ENCODE data around the gene ACTN4.
A peak's percentile ranks its signal among the peaks of the same experiment; 100 is the strongest.

The ACTN4 gene

GRCh38 chr19:38650172-38650775, 2.8 kb downstream of the ACTN4 start:
- DNase-seq = no peak
- Histone ChIP-seq H3K27me3 (replicated peaks; ENCODE audit: control insufficient read depth, insufficient read depth, low read length, poor library complexity, severe bottlenecking) (no peaks in the 10 kb centered on the region), H3K4me3 (ENCODE audit: insufficient read depth, low read depth, low read length, poor library complexity, severe bottlenecking) (no peak overlapping the region), H3K4me1 (ENCODE audit: control insufficient read depth, insufficient read depth, low read length, poor library complexity, severe bottlenecking) (peaks cover 25% of the 10 kb centered on the region), H3K27ac (ENCODE audit: insufficient read depth, low read length, poor library complexity, severe bottlenecking) (no peak overlapping the region), H3K36me3 (ENCODE audit: control insufficient read depth, insufficient read depth, low read length) (no peaks in the 10 kb centered on the region), H3K9me3 (ENCODE audit: control insufficient read depth, low read length) (no peaks in the 10 kb centered on the region)

- H3K9me3 ChIP-seq (ENCODE audit: control insufficient read depth, low read length) = no peaks in the 10 kb centered on the region
- H3K36me3 ChIP-seq (ENCODE audit: control insufficient read depth, insufficient read depth, low read length) = no peaks in the 10 kb centered on the region
- no peak overlapping the region for H3K4me3 ChIP-seq (ENCODE audit: insufficient read depth, low read depth, low read length, poor library complexity, severe bottlenecking)
- peaks cover 33% of the 10 kb centered on the region for H3K4me1 ChIP-seq (ENCODE audit: control insufficient read depth, insufficient read depth, low read length, poor library complexity, severe bottlenecking)
- DNase-seq = no peak
- H3K27ac ChIP-seq (ENCODE audit: insufficient read depth, low read length, poor library complexity, severe bottlenecking) = no peak overlapping the region
- no peaks in the 10 kb centered on the region for H3K27me3 ChIP-seq (replicated peaks; ENCODE audit: control insufficient read depth, insufficient read depth, low read length, poor library complexity, severe bottlenecking)
Measured at GRCh38 chr19:38650911-38651584, 3.6 kb downstream of the ACTN4 start.

GRCh38 chr19:38653028-38653571, 5.7 kb downstream of the ACTN4 start:
- DNase-seq = no peak
- H3K27ac ChIP-seq (ENCODE audit: insufficient read depth, low read length, poor library complexity, severe bottlenecking) = no peak overlapping the region
- no peak overlapping the region for H3K4me3 ChIP-seq (ENCODE audit: insufficient read depth, low read depth, low read length, poor library complexity, severe bottlenecking)
- H3K9me3 ChIP-seq (ENCODE audit: control insufficient read depth, low read length) = no peaks in the 10 kb centered on the region
- no peaks in the 10 kb centered on the region for H3K27me3 ChIP-seq (replicated peaks; ENCODE audit: control insufficient read depth, insufficient read depth, low read length, poor library complexity, severe bottlenecking)
- no peaks in the 10 kb centered on the region for H3K36me3 ChIP-seq (ENCODE audit: control insufficient read depth, insufficient read depth, low read length)
- H3K4me1 ChIP-seq (ENCODE audit: control insufficient read depth, insufficient read depth, low read length, poor library complexity, severe bottlenecking) = peaks cover 52% of the 10 kb centered on the region

GRCh38 chr19:38654628-38655055, 7.2 kb downstream of the ACTN4 start:
- Histone ChIP-seq H3K9me3 (ENCODE audit: control insufficient read depth, low read length) (no peaks in the 10 kb centered on the region), H3K4me3 (ENCODE audit: insufficient read depth, low read depth, low read length, poor library complexity, severe bottlenecking) (no peak overlapping the region), H3K27me3 (replicated peaks; ENCODE audit: control insufficient read depth, insufficient read depth, low read length, poor library complexity, severe bottlenecking) (no peaks in the 10 kb centered on the region), H3K36me3 (ENCODE audit: control insufficient read depth, insufficient read depth, low read length) (no peaks in the 10 kb centered on the region), H3K27ac (ENCODE audit: insufficient read depth, low read length, poor library complexity, severe bottlenecking) (no peak overlapping the region), H3K4me1 (ENCODE audit: control insufficient read depth, insufficient read depth, low read length, poor library complexity, severe bottlenecking) (peaks cover 48% of the 10 kb centered on the region)
- no peak for DNase-seq

GRCh38 chr19:38655148-38655824, 7.8 kb downstream of the ACTN4 start:
- no peak for DNase-seq
- no peak overlapping the region for H3K4me3 ChIP-seq (ENCODE audit: insufficient read depth, low read depth, low read length, poor library complexity, severe bottlenecking)
- no peaks in the 10 kb centered on the region for H3K36me3 ChIP-seq (ENCODE audit: control insufficient read depth, insufficient read depth, low read length)
- peaks cover 42% of the 10 kb centered on the region for H3K4me1 ChIP-seq (ENCODE audit: control insufficient read depth, insufficient read depth, low read length, poor library complexity, severe bottlenecking)
- H3K27ac ChIP-seq (ENCODE audit: insufficient read depth, low read length, poor library complexity, severe bottlenecking) = no peak overlapping the region
- H3K9me3 ChIP-seq (ENCODE audit: control insufficient read depth, low read length) = no peaks in the 10 kb centered on the region
- H3K27me3 ChIP-seq (replicated peaks; ENCODE audit: control insufficient read depth, insufficient read depth, low read length, poor library complexity, severe bottlenecking) = no peaks in the 10 kb centered on the region

GRCh38 chr19:38656171-38656981, 8.9 kb downstream of the ACTN4 start:
- Histone ChIP-seq H3K4me1 (ENCODE audit: control insufficient read depth, insufficient read depth, low read length, poor library complexity, severe bottlenecking) (peaks cover 40% of the 10 kb centered on the region), H3K27ac (ENCODE audit: insufficient read depth, low read length, poor library complexity, severe bottlenecking) (peak overlapping the region; percentile 57), H3K9me3 (ENCODE audit: control insufficient read depth, low read length) (no peaks in the 10 kb centered on the region), H3K4me3 (ENCODE audit: insufficient read depth, low read depth, low read length, poor library complexity, severe bottlenecking) (no peak overlapping the region), H3K27me3 (replicated peaks; ENCODE audit: control insufficient read depth, insufficient read depth, low read length, poor library complexity, severe bottlenecking) (no peaks in the 10 kb centered on the region), H3K36me3 (ENCODE audit: control insufficient read depth, insufficient read depth, low read length) (no peaks in the 10 kb centered on the region)
- DNase-seq = peak in 2 of 3 donors; percentile 30 to 51

- Histone ChIP-seq H3K4me3 (ENCODE audit: insufficient read depth, low read depth, low read length, poor library complexity, severe bottlenecking) (no peak overlapping the region), H3K4me1 (ENCODE audit: control insufficient read depth, insufficient read depth, low read length, poor library complexity, severe bottlenecking) (peaks cover 40% of the 10 kb centered on the region), H3K36me3 (ENCODE audit: control insufficient read depth, insufficient read depth, low read length) (no peaks in the 10 kb centered on the region), H3K9me3 (ENCODE audit: control insufficient read depth, low read length) (no peaks in the 10 kb centered on the region), H3K27me3 (replicated peaks; ENCODE audit: control insufficient read depth, insufficient read depth, low read length, poor library complexity, severe bottlenecking) (no peaks in the 10 kb centered on the region), H3K27ac (ENCODE audit: insufficient read depth, low read length, poor library complexity, severe bottlenecking) (peak overlapping the region; percentile 57)
- DNase-seq = peak in 1 of 3 donors; percentile 28
Measured at GRCh38 chr19:38657633-38658222, 10.3 kb downstream of the ACTN4 start.

- Histone ChIP-seq H3K4me1 (ENCODE audit: control insufficient read depth, insufficient read depth, low read length, poor library complexity, severe bottlenecking) (peaks cover 42% of the 10 kb centered on the region), H3K36me3 (ENCODE audit: control insufficient read depth, insufficient read depth, low read length) (no peaks in the 10 kb centered on the region), H3K4me3 (ENCODE audit: insufficient read depth, low read depth, low read length, poor library complexity, severe bottlenecking) (no peak overlapping the region), H3K27me3 (replicated peaks; ENCODE audit: control insufficient read depth, insufficient read depth, low read length, poor library complexity, severe bottlenecking) (no peaks in the 10 kb centered on the region), H3K9me3 (ENCODE audit: control insufficient read depth, low read length) (no peaks in the 10 kb centered on the region), H3K27ac (ENCODE audit: insufficient read depth, low read length, poor library complexity, severe bottlenecking) (no peak overlapping the region)
- DNase-seq = no peak
Measured at GRCh38 chr19:38658462-38659306, 11.2 kb downstream of the ACTN4 start.

- Histone ChIP-seq H3K27me3 (replicated peaks; ENCODE audit: control insufficient read depth, insufficient read depth, low read length, poor library complexity, severe bottlenecking) (no peaks in the 10 kb centered on the region), H3K27ac (ENCODE audit: insufficient read depth, low read length, poor library complexity, severe bottlenecking) (no peak overlapping the region), H3K4me3 (ENCODE audit: insufficient read depth, low read depth, low read length, poor library complexity, severe bottlenecking) (no peak overlapping the region), H3K9me3 (ENCODE audit: control insufficient read depth, low read length) (no peaks in the 10 kb centered on the region), H3K4me1 (ENCODE audit: control insufficient read depth, insufficient read depth, low read length, poor library complexity, severe bottlenecking) (peaks cover 55% of the 10 kb centered on the region), H3K36me3 (ENCODE audit: control insufficient read depth, insufficient read depth, low read length) (no peaks in the 10 kb centered on the region)
- no peak for DNase-seq
Measured at GRCh38 chr19:38660724-38661123, 13.3 kb downstream of the ACTN4 start.
